Liver (tissue), 9 donors: ENCODE data around the gene UBE3A. TPM values are rescaled to one million over a fixed set of nuclear protein-coding genes. Genes with fewer than 3 reads are reported as not detected.

Experiments used
- DNase-seq: peaks from one replicate; pipeline ENCODE4 v3.0.0-alpha.2; 2017; ENCODE audit warnings: low spot score
- H3K27ac ChIP-seq, 2 donors: one replicate each; pipeline ENCODE4 v1.7.0; 2013; ENCODE audit warnings: inconsistent platforms in 2 of 2, low read length in 2 of 2, control low read depth in 1 of 2, low read depth in 1 of 2, mild to moderate bottlenecking in 1 of 2
- H3K27me3 ChIP-seq, 4 donors: one replicate each; pipeline versions ENCODE4 v1.6.1 to v1.7.0; 2013; ENCODE audit warnings: low read length in 3 of 4, inconsistent platforms in 1 of 4, mild to moderate bottlenecking in 1 of 4, moderate library complexity in 1 of 4; ENCODE audit not compliant: control insufficient read depth in 4 of 4, insufficient read depth in 4 of 4
- H3K36me3 ChIP-seq, 4 donors: one replicate each; pipeline versions ENCODE4 v1.6.1 to v1.7.0; 2013; ENCODE audit warnings: low read length in 3 of 4, mild to moderate bottlenecking in 3 of 4, low read depth in 1 of 4, moderate library complexity in 1 of 4; ENCODE audit not compliant: control insufficient read depth in 4 of 4, insufficient read depth in 3 of 4
- H3K4me1 ChIP-seq, 4 donors: one replicate each; pipeline versions ENCODE4 v1.6.1 to v1.7.0; 2013; ENCODE audit warnings: low read length in 3 of 4, mild to moderate bottlenecking in 3 of 4, moderate library complexity in 1 of 4; ENCODE audit not compliant: control insufficient read depth in 4 of 4, insufficient read depth in 4 of 4
- H3K4me3 ChIP-seq, 3 donors: one replicate each; pipeline versions ENCODE4 v1.6.1 to v1.7.0; 2013; ENCODE audit warnings: low read length in 3 of 3, control low read depth in 1 of 3, low read depth in 1 of 3, mild to moderate bottlenecking in 1 of 3
- H3K9ac ChIP-seq, 2 donors: one replicate each; pipeline ENCODE4 v1.7.0; 2013; ENCODE audit warnings: low read length in 2 of 2, mild to moderate bottlenecking in 2 of 2, moderate library complexity in 2 of 2, control low read depth in 1 of 2, low read depth in 1 of 2
- H3K9me3 ChIP-seq, 4 donors: one replicate each; pipeline versions ENCODE4 v1.6.1 to v1.7.0; 2013; ENCODE audit warnings: low read length in 3 of 4; ENCODE audit not compliant: control insufficient read depth in 4 of 4
- CTCF ChIP-seq: fragments of 150-350 bp; IDR thresholded peaks from 2 replicates; pipeline ENCODE4 v1.5.1; 2017; ENCODE audit warnings: improper control_type of control experiment, low read depth, low read length; ENCODE audit not compliant: missing input control
- EGR1 ChIP-seq, 2 donors: IDR thresholded peaks; 2 replicates each; pipeline ENCODE4 v1.6.1; 2016 to 2018; ENCODE audit warnings: antibody characterized with exemption in 2 of 2, low read depth in 2 of 2
- FOXA1 ChIP-seq: IDR thresholded peaks from 2 replicates; pipeline ENCODE4 v1.6.1; 2016; ENCODE audit warnings: antibody characterized with exemption
- GABPA ChIP-seq, 2 donors: IDR thresholded peaks in 1 of 2; conservative IDR thresholded peaks in 1 of 2; 2 replicates each; pipeline ENCODE4 v1.6.1; 2016; ENCODE audit warnings: antibody characterized with exemption in 2 of 2, mild to moderate bottlenecking in 1 of 2, moderate library complexity in 1 of 2
- HNF4G ChIP-seq: IDR thresholded peaks from 2 replicates; pipeline ENCODE4 v1.6.1; 2016; ENCODE audit warnings: antibody characterized with exemption
- JUND ChIP-seq, 2 donors: IDR thresholded peaks; 2 replicates each; pipeline ENCODE4 v1.6.1; 2016; ENCODE audit warnings: antibody characterized with exemption in 2 of 2
- MAX ChIP-seq: IDR thresholded peaks from 2 replicates; pipeline ENCODE4 v1.6.1; 2016; ENCODE audit warnings: antibody characterized with exemption
- NR2F2 ChIP-seq: IDR thresholded peaks from 2 replicates; pipeline ENCODE4 v1.6.1; 2016; ENCODE audit warnings: antibody characterized with exemption
- REST ChIP-seq: IDR thresholded peaks from 2 replicates; pipeline ENCODE4 v1.6.1; 2016; ENCODE audit warnings: antibody characterized with exemption, mild to moderate bottlenecking
- RXRA ChIP-seq, 2 donors: IDR thresholded peaks; 2 replicates each; pipeline ENCODE4 v1.6.1; 2017 to 2018; ENCODE audit warnings: antibody characterized with exemption in 2 of 2, mild to moderate bottlenecking in 1 of 2
- TAF1 ChIP-seq: conservative IDR thresholded peaks from 2 replicates; pipeline ENCODE4 v1.6.1; 2016; ENCODE audit warnings: antibody characterized with exemption, mild to moderate bottlenecking
- YY1 ChIP-seq: IDR thresholded peaks from 2 replicates; pipeline ENCODE4 v1.6.1; 2016; ENCODE audit warnings: antibody characterized with exemption, mild to moderate bottlenecking
- ZBTB33 ChIP-seq: IDR thresholded peaks from 2 replicates; pipeline ENCODE4 v1.6.1; 2016; ENCODE audit warnings: antibody characterized with exemption
- WGBS: extraction: QIAGEN DNeasy Blood & Tissue Kit; methylation state at CpG from one replicate; pipeline ENCODE4 v1.1.7; 2013; 5-methylcytosine and 5-hydroxymethylcytosine counted together
- polyA plus RNA-seq, 2 donors: library from polyadenylated mRNA; stranded (reverse) in 1 of 2; unstranded in 1 of 2; fragments of 200-250 nt in 1 of 2; fragments of >200 nt in 1 of 2; fragmentation: Nextera tagmentation in 1 of 2; extraction: Ambion mirVana in 1 of 2; gene quantifications; one replicate each; pipeline versions ENCODE4 v1.2.1 to v1.2.3, GENCODE V29; 2013 to 2015
- total RNA-seq, 2 donors: library from RNA; depleted of rRNA; stranded (reverse); fragments of >200 nt; gene quantifications; one replicate each; pipeline ENCODE4 v1.2.3, GENCODE V29; 2014
- donor health status: healthy.
- donor health status: healthy.
- donor health status: healthy.
- donor health status: healthy.
- donor health status: healthy.

The UBE3A gene
- total and polyA plus RNA-seq, 4 donors: 12.9 to 58.4 (median 38.2) TPM

- Histone ChIP-seq H3K36me3 (peaks cover 0 to 8% (median 6%) of the 10 kb centered on the region in 4 donors), H3K27ac (no peak overlapping the region), H3K27me3 (no peaks in the 10 kb centered on the region), H3K4me3 (no peak overlapping the region), H3K9ac (no peak overlapping the region), H3K9me3 (no peaks in the 10 kb centered on the region), H3K4me1 (no peaks in the 10 kb centered on the region)
- DNase-seq: no peak
- TF ChIP-seq MAX: no peak
- WGBS: 84% methylated on average over 1 of the region's 1 CpG
Observed at GRCh38 chr15:25366058-25366457, 72.8 kb downstream of the UBE3A start.

- no peaks in the 10 kb centered on the region for H3K4me1 ChIP-seq
- H3K27ac ChIP-seq: no peak overlapping the region
- whole genome bisulfite sequencing: 96% methylated on average over 1 of the region's 1 CpG
- no peak overlapping the region for H3K9ac ChIP-seq
- H3K27me3 ChIP-seq: no peaks in the 10 kb centered on the region
- no peak overlapping the region for H3K4me3 ChIP-seq
- H3K9me3 ChIP-seq: no peaks in the 10 kb centered on the region
- DNase-seq: no peak
- H3K36me3 ChIP-seq: peaks cover 0 to 7% (median 5%) of the 10 kb centered on the region in 4 donors
- TF ChIP-seq YY1: no peak
- no peak for TF ChIP-seq TAF1
- no peak for TF ChIP-seq CTCF
- no peak for TF ChIP-seq JUND (IDR thresholded peaks at IDR 0.05)
- no peak for TF ChIP-seq REST
- no peak for TF ChIP-seq FOXA1
- no peak for TF ChIP-seq HNF4G
- no peak for TF ChIP-seq EGR1 (IDR thresholded peaks at IDR 0.05; ENCODE audit: low read depth in 2 of 2)
- no peak for TF ChIP-seq NR2F2
- no peak for TF ChIP-seq ZBTB33
Observed at GRCh38 chr15:25362545-25362944, 76.3 kb downstream of the UBE3A start.

- Histone ChIP-seq H3K9me3 (no peaks in the 10 kb centered on the region), H3K27ac (no peak overlapping the region), H3K27me3 (no peaks in the 10 kb centered on the region), H3K9ac (no peak overlapping the region), H3K36me3 (peaks cover 1 to 20% (median 4%) of the 10 kb centered on the region in 4 donors), H3K4me1 (no peaks in the 10 kb centered on the region), H3K4me3 (no peak overlapping the region)
- no peak for TF ChIP-seq HNF4G
- no peak for TF ChIP-seq RXRA (IDR thresholded peaks at IDR 0.05)
- TF ChIP-seq YY1: no peak
- no peak for TF ChIP-seq REST
- TF ChIP-seq NR2F2: no peak
- no peak for TF ChIP-seq GABPA (IDR thresholded peaks at IDR 0.05 in 1 of 2, conservative IDR thresholded peaks at IDR 0.05 in 1 of 2)
- no peak for TF ChIP-seq FOXA1
- TF ChIP-seq CTCF: no peak
- no peak for DNase-seq
- WGBS: 98% methylated on average over 2 of the region's 2 CpGs
Observed at GRCh38 chr15:25347707-25348106, 91.1 kb downstream of the UBE3A start.
